Measurements from ENCODE around the gene PDIA6. TPM values are rescaled to one million over a fixed set of nuclear protein-coding genes. Genes with fewer than 3 reads are reported as not detected.

PDIA6 gene
- total RNA-seq, 4 donors from 2014 or later, result 81.6 to 131 (median 107) TPM

DNA sequence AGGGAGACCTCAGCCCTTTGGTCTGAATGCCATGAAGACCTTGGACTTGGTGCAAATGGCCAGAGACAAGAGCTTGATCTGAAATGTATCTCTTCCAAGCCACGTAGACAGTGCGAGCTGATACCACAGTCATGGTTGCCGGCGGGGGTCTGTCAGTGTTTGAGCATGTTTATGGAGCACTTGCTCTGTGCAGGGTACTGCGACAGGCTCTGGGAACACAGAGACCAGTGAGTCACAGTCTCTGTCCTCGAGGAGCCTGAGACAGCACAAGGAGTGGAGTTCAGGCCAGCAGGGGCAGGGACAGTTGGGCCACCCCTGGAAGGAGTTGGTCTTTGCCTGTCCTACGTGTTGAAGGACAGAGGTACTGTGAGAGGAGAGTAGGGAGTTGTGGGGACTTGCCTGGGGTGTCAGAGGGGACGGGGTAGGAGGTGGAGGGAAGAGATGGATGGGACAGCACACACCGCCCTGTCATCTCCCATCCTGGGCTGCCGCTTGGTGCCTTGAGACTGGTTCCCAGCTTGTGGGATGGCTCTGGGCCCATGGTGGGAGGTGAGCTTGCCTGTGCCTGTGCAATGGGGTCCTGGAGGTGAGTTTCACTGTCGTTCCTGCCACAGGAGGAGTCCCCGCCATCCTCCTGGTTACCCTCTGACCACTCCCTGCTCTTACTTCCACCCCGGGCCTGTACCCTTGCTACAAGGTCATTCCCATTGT is 51.6 kb downstream of the PDIA6 start:
- no peaks in the 10 kb centered on the region for H3K9me3 ChIP-seq
- intact Hi-C loops (cut with DNase I), result no loop called here
- no peak for TF ChIP-seq POLR2A (IDR thresholded peaks at IDR 0.05)
- H3K4me1 ChIP-seq, result peaks cover 0 to 8% (median 0%) of the 10 kb centered on the region in 3 donors
- H3K27me3 ChIP-seq, result peaks cover 0 to 19% (median 0%) of the 10 kb centered on the region in 4 donors
- no peak overlapping the region for H3K4me3 ChIP-seq
- no peak overlapping the region for H3K27ac ChIP-seq
- H3K36me3 ChIP-seq, result no peaks in the 10 kb centered on the region
- 77 to 78% methylated on average over 8 to 11 of the region's 13 CpGs for WGBS, 2 donors
- DNase-seq, result no peak

DNA sequence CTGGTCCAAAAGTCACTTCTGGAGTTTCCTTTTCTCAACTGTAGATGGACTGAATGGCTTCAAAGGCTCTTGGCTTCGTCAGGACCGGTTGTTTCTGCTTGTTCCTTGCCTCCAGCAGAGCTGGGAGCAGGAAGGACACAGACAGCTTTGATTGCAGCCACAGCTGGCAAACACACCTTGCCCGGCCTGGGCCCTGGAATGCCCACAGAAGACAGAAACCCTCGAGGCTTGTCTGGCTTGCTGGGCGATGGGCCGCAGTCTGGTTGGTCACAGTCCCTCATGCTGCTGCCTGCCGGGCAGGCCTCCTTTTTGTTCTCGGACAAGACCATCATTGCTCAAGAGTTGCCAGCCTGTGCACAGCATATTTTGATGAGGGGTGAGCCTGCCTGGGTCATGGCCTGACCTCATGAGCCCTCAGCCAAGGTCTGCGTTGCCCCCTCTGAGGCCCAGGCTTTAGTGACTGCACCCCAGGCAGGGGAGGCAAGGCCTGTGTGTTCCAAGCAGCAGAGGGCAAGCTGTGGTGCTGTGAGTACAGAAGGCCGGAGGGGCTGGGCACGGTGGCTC is 53.4 kb downstream of the PDIA6 start:
- Histone ChIP-seq H3K9me3 (no peaks in the 10 kb centered on the region), H3K4me1 (peaks cover 0 to 8% (median 0%) of the 10 kb centered on the region in 3 donors), H3K36me3 (no peaks in the 10 kb centered on the region), H3K27ac (no peak overlapping the region), H3K4me3 (no peak overlapping the region), H3K27me3 (peaks cover 0 to 20% (median 0%) of the 10 kb centered on the region in 4 donors)
- no peak for TF ChIP-seq POLR2A (IDR thresholded peaks at IDR 0.05)
- TF ChIP-seq, protein P1, sequence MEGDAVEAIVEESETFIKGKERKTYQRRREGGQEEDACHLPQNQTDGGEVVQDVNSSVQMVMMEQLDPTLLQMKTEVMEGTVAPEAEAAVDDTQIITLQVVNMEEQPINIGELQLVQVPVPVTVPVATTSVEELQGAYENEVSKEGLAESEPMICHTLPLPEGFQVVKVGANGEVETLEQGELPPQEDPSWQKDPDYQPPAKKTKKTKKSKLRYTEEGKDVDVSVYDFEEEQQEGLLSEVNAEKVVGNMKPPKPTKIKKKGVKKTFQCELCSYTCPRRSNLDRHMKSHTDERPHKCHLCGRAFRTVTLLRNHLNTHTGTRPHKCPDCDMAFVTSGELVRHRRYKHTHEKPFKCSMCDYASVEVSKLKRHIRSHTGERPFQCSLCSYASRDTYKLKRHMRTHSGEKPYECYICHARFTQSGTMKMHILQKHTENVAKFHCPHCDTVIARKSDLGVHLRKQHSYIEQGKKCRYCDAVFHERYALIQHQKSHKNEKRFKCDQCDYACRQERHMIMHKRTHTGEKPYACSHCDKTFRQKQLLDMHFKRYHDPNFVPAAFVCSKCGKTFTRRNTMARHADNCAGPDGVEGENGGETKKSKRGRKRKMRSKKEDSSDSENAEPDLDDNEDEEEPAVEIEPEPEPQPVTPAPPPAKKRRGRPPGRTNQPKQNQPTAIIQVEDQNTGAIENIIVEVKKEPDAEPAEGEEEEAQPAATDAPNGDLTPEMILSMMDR (IDR thresholded peaks at IDR 0.05), result no peak
- intact Hi-C loops (cut with DNase I), result no loop called here
- DNase-seq, result no peak
- 55 to 80% methylated on average over 2 to 9 of the region's 11 CpGs for WGBS, 2 donors

DNA sequence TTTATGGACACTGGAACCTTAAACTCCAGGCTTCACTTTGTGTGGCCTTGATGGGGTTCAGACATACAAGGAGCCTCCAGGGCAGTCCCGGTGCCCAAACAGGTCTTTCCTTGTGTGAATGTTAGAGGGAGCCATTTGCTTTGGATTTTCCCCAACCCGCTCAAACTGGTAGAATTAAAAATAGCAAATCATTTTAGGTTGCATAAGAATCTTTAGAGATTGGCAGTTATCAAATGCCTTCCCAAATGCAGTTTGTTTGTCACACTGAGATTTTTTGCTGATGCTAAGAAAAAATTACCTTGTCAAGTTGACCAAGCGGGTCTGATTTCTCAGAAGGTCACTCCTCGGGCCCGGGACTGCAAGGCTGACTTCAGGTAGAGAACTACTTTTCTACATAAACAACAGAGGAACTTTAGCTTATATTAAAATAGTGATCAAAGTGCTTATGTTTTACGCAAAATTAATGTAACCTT is 54.7 kb downstream of the PDIA6 start:
- WGBS, 2 donors, result 89% methylated on average over 5 to 6 of the region's 6 CpGs
- Histone ChIP-seq H3K4me1 (peaks cover 0 to 8% (median 0%) of the 10 kb centered on the region in 3 donors), H3K36me3 (no peaks in the 10 kb centered on the region), H3K27ac (no peak overlapping the region), H3K27me3 (peaks cover 0 to 14% (median 0%) of the 10 kb centered on the region in 4 donors), H3K9me3 (no peaks in the 10 kb centered on the region), H3K4me3 (no peak overlapping the region)
- TF ChIP-seq, protein P1 (IDR thresholded peaks at IDR 0.05), result no peak
- no peak for TF ChIP-seq POLR2A (IDR thresholded peaks at IDR 0.05)
- intact Hi-C loops (cut with DNase I), result no loop called here
- no peak for DNase-seq

DNA sequence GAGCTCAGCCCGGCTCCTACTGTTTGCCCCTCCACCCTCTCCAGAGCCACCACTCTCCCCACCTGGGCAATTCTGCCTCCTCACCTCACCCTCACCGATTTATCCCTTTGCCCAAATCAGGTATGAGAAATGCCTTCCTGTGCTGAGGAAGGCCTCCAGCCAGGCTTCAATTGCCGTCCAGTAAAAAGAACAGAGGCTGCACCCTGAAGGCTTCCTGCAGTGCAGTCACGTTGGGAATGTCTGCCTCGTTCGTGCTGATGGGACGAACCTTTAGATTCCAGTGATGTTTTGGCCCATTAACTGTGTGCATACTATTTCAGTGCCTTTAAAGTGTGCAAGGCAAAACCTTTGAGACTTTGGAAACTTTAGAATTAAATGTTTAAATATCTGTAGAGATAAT is 57.0 kb downstream of the PDIA6 start:
- no peak for TF ChIP-seq POLR2A (IDR thresholded peaks at IDR 0.05)
- no peak overlapping the region for H3K4me3 ChIP-seq
- no peaks in the 10 kb centered on the region for H3K9me3 ChIP-seq
- WGBS, 2 donors, result 73 to 75% methylated on average over 7 of the region's 7 CpGs
- peaks cover 0 to 8% (median 0%) of the 10 kb centered on the region in 3 donors for H3K4me1 ChIP-seq
- DNase-seq, result no peak
- H3K27me3 ChIP-seq, result peaks cover 0 to 22% (median 0%) of the 10 kb centered on the region in 4 donors
- H3K27ac ChIP-seq, result no peak overlapping the region
- intact Hi-C loops (cut with DNase I), result no loop called here
- H3K36me3 ChIP-seq, result no peaks in the 10 kb centered on the region

DNA sequence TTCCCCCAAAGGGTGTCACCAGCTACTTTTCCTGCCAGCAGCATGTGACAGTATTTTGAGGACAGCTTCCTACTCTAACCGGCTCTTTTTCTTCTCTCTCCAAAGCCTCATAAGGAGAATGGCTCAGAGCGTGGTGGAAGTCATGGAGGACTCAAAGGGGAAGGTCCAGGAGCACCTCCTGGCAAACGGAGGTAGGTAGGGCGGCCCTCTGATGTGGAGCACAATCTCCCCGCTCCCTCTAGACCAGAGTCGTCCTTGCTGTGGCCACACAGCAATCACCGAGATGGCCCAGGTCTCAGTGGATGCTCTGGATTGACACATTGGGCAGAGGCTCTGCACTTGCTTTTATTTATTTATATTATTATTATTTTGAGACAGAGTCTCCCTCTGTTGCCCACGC is 58.7 kb downstream of the PDIA6 start:
- peaks cover 0 to 28% (median 0%) of the 10 kb centered on the region in 4 donors for H3K27me3 ChIP-seq
- DNase-seq, result no peak
- 86 to 87% methylated on average over 2 to 8 of the region's 8 CpGs for WGBS, 2 donors
- H3K9me3 ChIP-seq, result no peaks in the 10 kb centered on the region
- H3K27ac ChIP-seq, result no peak overlapping the region
- H3K4me3 ChIP-seq, result no peak overlapping the region
- intact Hi-C loops (cut with DNase I), result no loop called here
- no peaks in the 10 kb centered on the region for H3K36me3 ChIP-seq
- peaks cover 0 to 3% (median 0%) of the 10 kb centered on the region in 3 donors for H3K4me1 ChIP-seq
- TF ChIP-seq, protein P1 (IDR thresholded peaks at IDR 0.05), result no peak
- TF ChIP-seq POLR2A (IDR thresholded peaks at IDR 0.05), result no peak

DNA sequence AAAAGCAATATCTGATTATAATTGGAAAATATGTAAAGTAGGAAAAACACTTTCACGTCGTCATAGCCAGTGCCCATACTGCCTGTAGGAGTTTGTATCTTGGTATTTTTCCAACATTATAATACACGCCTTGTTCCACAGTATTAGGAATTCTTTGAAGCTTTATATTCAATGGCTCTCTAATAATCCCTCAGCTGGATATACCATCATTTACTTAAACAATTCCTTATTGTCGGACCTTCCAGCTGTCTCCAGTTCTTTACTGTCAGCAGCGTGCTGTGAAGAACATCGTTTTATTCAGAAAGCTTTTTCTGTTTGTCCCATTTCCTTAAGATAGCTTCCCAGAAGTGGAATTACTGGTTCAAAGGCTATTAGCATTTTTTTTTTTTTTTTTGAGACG is 59.4 kb downstream of the PDIA6 start:
- WGBS, 2 donors, result 27 to 29% methylated on average over 7 of the region's 7 CpGs
- no peak for TF ChIP-seq POLR2A (IDR thresholded peaks at IDR 0.05)

More for the DNA sequence above, 59.4 kb downstream of the PDIA6 start:
- no peak for DNase-seq
- intact Hi-C loops (cut with DNase I), result no loop called here
- Histone ChIP-seq H3K27ac (no peak overlapping the region), H3K4me1 (no peaks in the 10 kb centered on the region), H3K4me3 (no peak overlapping the region), H3K36me3 (no peaks in the 10 kb centered on the region), H3K27me3 (peaks cover 0 to 28% (median 0%) of the 10 kb centered on the region in 4 donors), H3K9me3 (no peaks in the 10 kb centered on the region)
